CD4-positive, alpha-beta T cell (primary cell): Measurements from ENCODE around the gene TMEM106C. TPM values are rescaled to one million over a fixed set of nuclear protein-coding genes. Genes with fewer than 3 reads are reported as not detected.

Experiments
- ATAC-seq: fragments of 200-7000 bp; cut with Tn5 transposase; one replicate; pipeline ENCODE4 v1.10.0; 2022; ENCODE audit warnings: mild to moderate bottlenecking; ENCODE audit not compliant: poor library complexity
- CTCF ChIA-PET: fragments of 350-600 bp; sonication (Branson Sonifier 250); formaldehyde crosslinking; loops from one replicate; lab custom pipeline; 2021; ENCODE audit warnings: antibody characterized with exemption, inconsistent platforms; lab: Charles Lee
- POLR2A ChIA-PET: fragments of 350-600 bp; sonication (Branson Sonifier 250); formaldehyde crosslinking; loops from one replicate; lab custom pipeline; 2021; ENCODE audit warnings: antibody characterized with exemption, inconsistent platforms; lab: Charles Lee
- DNase-seq, 14 experiments: peaks; one replicate each; pipeline ENCODE4 v3.0.0-alpha.2; 2013 to 2020; ENCODE audit warnings: mixed read lengths in 2 of 14
- H3K27ac ChIP-seq, 2 donors: one replicate each; pipeline versions ENCODE4 v1.5.1 to v1.7.0; 2013; ENCODE audit warnings: low read length in 2 of 2, low read depth in 1 of 2, mild to moderate bottlenecking in 1 of 2
- H3K27me3 ChIP-seq, 2 experiments: 1 replicate in 1 of 2; 2 replicates in 1 of 2; pipeline versions ENCODE4 v1.6.1 to v1.7.0; 2013; ENCODE audit warnings: low read length in 2 of 2, control low read depth in 1 of 2, mild to moderate bottlenecking in 1 of 2, moderate library complexity in 1 of 2; ENCODE audit not compliant: insufficient read depth in 2 of 2, control insufficient read depth in 1 of 2
- H3K36me3 ChIP-seq: one replicate; pipeline ENCODE4 v1.6.1; 2013; ENCODE audit warnings: low read length, control low read depth; ENCODE audit not compliant: insufficient read depth
- H3K4me1 ChIP-seq: one replicate; pipeline ENCODE4 v1.6.1; 2013; ENCODE audit warnings: low read length, control low read depth; ENCODE audit not compliant: insufficient read depth
- H3K4me3 ChIP-seq: one replicate; pipeline ENCODE4 v1.5.1; 2013; ENCODE audit warnings: mild to moderate bottlenecking, low read length, moderate library complexity
- H3K9me3 ChIP-seq, 2 experiments: 1 replicate in 1 of 2; 2 replicates in 1 of 2; pipeline versions ENCODE4 v1.6.1 to v1.7.0; 2013; ENCODE audit warnings: low read length in 2 of 2, mild to moderate bottlenecking in 2 of 2, control low read depth in 1 of 2, moderate library complexity in 1 of 2; ENCODE audit not compliant: control insufficient read depth in 1 of 2, insufficient read depth in 1 of 2
- H3K27ac Mint-ChIP-seq: one replicate; pipeline ENCODE4 v1.8.0; 2020; ENCODE audit warnings: mixed read lengths
- H3K27me3 Mint-ChIP-seq: one replicate; pipeline ENCODE4 v1.8.0; 2021; ENCODE audit warnings: mixed read lengths
- H3K36me3 Mint-ChIP-seq: one replicate; pipeline ENCODE4 v1.8.0; 2021; ENCODE audit warnings: low read depth, mixed read lengths
- H3K4me1 Mint-ChIP-seq: one replicate; pipeline ENCODE4 v1.8.0; 2021; ENCODE audit warnings: low read depth, mixed read lengths
- H3K4me3 Mint-ChIP-seq: one replicate; pipeline ENCODE4 v1.8.0; 2020; ENCODE audit warnings: mild to moderate bottlenecking, mixed read lengths
- H3K9me3 Mint-ChIP-seq: one replicate; pipeline ENCODE4 v1.8.0; 2020; ENCODE audit warnings: mixed read lengths
- intact Hi-C, 2 experiments: fragments of 100-400 bp; cut with DNase I in 1 of 2; cut with micrococcal nuclease in 1 of 2; formaldehyde crosslinking; loops; one replicate each; pipeline versions ENCODE4 v1.15.1 to v1.9.0; 2023 to 2025; cut with DNase I, micrococcal nuclease
- total RNA-seq, 174 experiments: library from RNA in 2 of 174; stranded (reverse) in 2 of 174; gene quantifications; one replicate each; pipeline ENCODE4 v1.2.3 and lab custom pipeline; 2021 to 2026
- TF ChIP-seq, protein P1 (sequence below): fragments of 200-600 bp; IDR thresholded peaks from one replicate; pipeline ENCODE4 v1.8.0; 2022; ENCODE audit warnings: antibody characterized with exemption, mild to moderate bottlenecking

TMEM106C gene
- total RNA-seq, 2 experiments from 2014 or later: 17.4 to 20.3 TPM

- no peaks in the 10 kb centered on the region for H3K9me3 ChIP-seq
- Mint-ChIP-seq H3K36me3 (no peaks in the 10 kb centered on the region), H3K27me3 (peaks cover 38% of the 10 kb centered on the region), H3K4me3 (no peak overlapping the region), H3K9me3 (no peaks in the 10 kb centered on the region), H3K27ac (no peak overlapping the region), H3K4me1 (peaks cover 18% of the 10 kb centered on the region)
- ATAC-seq (no peak), DNase-seq (no peak)
- no peak overlapping the region for H3K27ac ChIP-seq
- intact Hi-C loops: no loop called here
- TF ChIP-seq, protein P1, sequence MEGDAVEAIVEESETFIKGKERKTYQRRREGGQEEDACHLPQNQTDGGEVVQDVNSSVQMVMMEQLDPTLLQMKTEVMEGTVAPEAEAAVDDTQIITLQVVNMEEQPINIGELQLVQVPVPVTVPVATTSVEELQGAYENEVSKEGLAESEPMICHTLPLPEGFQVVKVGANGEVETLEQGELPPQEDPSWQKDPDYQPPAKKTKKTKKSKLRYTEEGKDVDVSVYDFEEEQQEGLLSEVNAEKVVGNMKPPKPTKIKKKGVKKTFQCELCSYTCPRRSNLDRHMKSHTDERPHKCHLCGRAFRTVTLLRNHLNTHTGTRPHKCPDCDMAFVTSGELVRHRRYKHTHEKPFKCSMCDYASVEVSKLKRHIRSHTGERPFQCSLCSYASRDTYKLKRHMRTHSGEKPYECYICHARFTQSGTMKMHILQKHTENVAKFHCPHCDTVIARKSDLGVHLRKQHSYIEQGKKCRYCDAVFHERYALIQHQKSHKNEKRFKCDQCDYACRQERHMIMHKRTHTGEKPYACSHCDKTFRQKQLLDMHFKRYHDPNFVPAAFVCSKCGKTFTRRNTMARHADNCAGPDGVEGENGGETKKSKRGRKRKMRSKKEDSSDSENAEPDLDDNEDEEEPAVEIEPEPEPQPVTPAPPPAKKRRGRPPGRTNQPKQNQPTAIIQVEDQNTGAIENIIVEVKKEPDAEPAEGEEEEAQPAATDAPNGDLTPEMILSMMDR: no peak
- no peaks in the 10 kb centered on the region for H3K36me3 ChIP-seq
- ChIA-PET POLR2A (no interaction called here), CTCF (no interaction called here)
- H3K4me1 ChIP-seq: peaks cover 28% of the 10 kb centered on the region
- H3K27me3 ChIP-seq: peaks cover 8% of the 10 kb centered on the region in 2 experiments
- no peak overlapping the region for H3K4me3 ChIP-seq
Observed at GRCh38 chr12:47992776-47993175, 29.4 kb downstream of the TMEM106C start.

DNA sequence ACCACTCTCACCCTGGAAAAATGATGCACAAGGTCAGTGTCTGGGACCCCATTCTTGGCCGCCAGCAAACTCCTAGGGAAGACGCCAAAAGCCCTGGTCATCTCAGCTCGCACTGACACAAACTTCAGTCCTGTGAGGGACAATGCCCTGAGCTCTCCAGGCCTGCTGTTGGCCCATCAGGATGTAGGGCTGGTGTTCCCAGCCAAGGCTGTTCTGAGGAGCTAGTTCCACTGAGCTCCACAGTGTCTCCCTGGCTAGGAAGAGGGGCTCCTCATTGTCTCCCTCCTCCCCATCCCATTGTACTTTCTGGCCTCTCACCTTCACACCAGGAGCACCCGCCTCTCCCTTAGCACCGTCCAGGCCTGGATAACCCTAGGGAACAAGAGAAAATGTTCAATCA lies 30.1 kb downstream of the TMEM106C start:
- Mint-ChIP-seq H3K36me3 (no peaks in the 10 kb centered on the region), H3K27ac (no peak overlapping the region), H3K9me3 (no peaks in the 10 kb centered on the region), H3K4me1 (peaks cover 18% of the 10 kb centered on the region), H3K4me3 (no peak overlapping the region), H3K27me3 (peaks cover 46% of the 10 kb centered on the region)
- no peak overlapping the region for H3K4me3 ChIP-seq
- H3K27ac ChIP-seq: no peak overlapping the region
- ATAC-seq: no peak
- DNase-seq: no peak
- CTCF ChIA-PET: no interaction called here
- H3K36me3 ChIP-seq: no peaks in the 10 kb centered on the region
- H3K27me3 ChIP-seq: peaks cover 12 to 13% of the 10 kb centered on the region in 2 experiments
- POLR2A ChIA-PET: no interaction called here
- intact Hi-C loops: no loop called here
- H3K9me3 ChIP-seq: no peaks in the 10 kb centered on the region
- H3K4me1 ChIP-seq: peaks cover 28% of the 10 kb centered on the region
- TF ChIP-seq, protein P1: no peak

DNA sequence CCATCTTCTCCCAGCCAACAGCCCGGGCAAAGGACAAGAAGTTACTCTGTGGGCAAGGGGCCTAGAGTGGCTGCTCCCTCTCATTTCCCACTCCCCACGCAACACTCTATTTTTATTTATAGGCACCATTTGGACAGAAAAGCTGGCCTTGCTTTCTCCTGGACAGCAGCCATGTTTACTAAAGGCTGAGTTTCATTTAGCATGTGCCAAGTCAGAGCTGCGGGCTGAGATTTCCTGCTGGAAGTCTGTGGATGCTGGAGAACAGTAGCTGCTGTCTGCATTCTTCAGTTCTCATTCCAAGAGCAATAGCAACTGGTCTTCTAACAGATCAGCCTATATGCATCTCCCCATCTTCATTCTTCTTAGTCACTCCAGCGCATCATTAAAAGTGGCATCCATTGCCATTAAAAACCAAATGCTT lies 32.6 kb downstream of the TMEM106C start:
- POLR2A ChIA-PET: no interaction called here
- Histone ChIP-seq H3K4me1 (peaks cover 5% of the 10 kb centered on the region), H3K36me3 (no peaks in the 10 kb centered on the region), H3K27ac (no peak overlapping the region), H3K4me3 (no peak overlapping the region), H3K9me3 (peaks cover 0 to 3% of the 10 kb centered on the region in 2 experiments), H3K27me3 (peaks cover 25 to 38% of the 10 kb centered on the region in 2 experiments)
- ATAC-seq: no peak
- peaks cover 71% of the 10 kb centered on the region for H3K27me3 Mint-ChIP-seq
- peaks cover 4% of the 10 kb centered on the region for H3K4me1 Mint-ChIP-seq
- H3K9me3 Mint-ChIP-seq: no peaks in the 10 kb centered on the region
- intact Hi-C loops: no loop called here
- DNase-seq: no peak
- TF ChIP-seq, protein P1: no peak
- CTCF ChIA-PET: no interaction called here
- H3K4me3 Mint-ChIP-seq: no peak overlapping the region
- H3K36me3 Mint-ChIP-seq: no peaks in the 10 kb centered on the region
- H3K27ac Mint-ChIP-seq: no peak overlapping the region
